CD4-positive, alpha-beta T cell treated with Interleukin-15 for 4 hours (primary cell): ENCODE measurements around the gene NEAT1.

Experiments
- DNase-seq: peaks from one replicate; pipeline ENCODE4 v3.0.0-alpha.2; 2020; ENCODE audit warnings: low spot score

NEAT1 gene

DNA sequence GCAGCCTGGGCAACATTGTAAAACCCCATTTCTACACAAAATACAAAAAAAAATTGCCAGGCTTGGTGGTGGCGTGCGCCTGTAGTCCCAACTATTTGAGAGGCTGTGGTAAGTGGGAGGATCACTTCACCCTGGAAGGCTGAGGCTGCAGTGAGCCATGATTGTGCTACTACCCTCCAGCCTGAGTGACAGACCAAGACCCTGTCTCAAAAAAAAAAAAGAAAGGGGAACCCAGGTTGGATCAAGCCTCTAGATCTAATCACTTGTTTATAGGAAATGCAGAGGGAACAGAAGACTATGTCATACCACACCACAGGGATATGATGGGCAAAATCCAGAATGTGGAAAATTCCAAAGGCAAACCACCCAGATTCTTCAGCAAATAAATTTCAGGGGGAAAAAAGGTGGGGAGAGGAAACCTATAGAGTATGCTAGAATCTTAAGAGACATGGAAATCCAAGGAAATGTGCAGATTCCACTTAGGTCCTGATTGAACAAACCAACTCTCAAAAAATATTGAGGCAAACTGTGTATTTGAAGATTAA, 59.8 kb downstream of the NEAT1 start:
- no peak for DNase-seq

DNA sequence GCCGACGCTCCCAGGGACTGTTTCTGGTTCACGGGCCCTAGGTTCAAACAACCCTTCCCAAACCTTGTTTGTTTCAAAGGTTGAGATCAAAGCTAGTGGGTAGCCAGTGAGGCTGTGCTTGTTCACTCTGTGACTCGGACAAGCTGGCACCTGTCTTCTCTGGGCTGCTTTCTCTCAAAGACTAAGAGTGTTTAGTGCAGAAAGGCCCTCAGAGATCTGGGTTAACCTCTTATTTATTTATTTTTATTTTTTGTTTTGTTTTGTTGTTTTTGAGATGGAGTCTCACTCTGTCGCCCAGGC, 63.3 kb downstream of the NEAT1 start:
- DNase-seq, result no peak

DNA sequence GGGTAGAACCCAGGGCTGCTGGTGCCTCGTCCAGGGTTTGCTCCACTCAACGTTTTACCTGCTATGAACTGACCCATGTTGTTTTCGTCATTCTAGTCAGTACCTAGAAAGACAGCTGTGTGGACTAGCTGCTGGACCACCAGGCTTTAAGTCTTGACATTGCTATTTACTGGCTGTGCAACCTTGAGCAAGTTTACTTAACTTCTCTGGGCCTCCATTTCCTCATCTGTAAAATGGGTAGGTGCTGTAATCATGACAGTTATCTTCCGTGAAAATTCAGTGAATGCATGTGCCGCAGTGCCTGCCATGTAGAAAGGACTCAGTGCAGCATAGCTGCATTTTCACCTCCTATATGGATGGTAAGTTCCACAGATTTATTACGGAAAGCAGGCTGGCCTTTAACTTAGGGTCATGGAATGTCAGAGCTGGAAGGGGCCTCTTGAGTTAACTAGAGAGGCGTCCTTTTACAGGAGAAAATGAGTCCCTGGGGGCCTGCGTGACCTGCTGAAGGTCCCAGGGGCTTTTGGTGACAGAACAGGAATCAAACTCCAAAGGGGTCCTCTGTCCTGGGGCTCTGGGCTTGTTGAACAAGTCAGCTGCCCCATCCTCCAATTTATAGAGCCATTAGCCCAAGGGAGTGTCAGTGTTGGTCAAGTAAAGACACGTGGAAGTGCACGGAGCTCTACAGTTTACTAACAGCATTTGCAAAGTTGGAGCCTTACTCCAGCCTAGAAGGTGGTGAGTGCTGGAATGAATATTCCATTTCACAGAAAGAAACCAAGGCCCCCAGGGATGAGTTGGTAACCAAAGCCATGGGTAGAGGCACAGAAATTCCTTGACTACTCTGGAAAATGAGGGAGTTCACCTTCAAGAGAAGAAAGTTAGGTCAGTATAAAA, 64.2 kb downstream of the NEAT1 start:
- DNase-seq, result no peak

DNA sequence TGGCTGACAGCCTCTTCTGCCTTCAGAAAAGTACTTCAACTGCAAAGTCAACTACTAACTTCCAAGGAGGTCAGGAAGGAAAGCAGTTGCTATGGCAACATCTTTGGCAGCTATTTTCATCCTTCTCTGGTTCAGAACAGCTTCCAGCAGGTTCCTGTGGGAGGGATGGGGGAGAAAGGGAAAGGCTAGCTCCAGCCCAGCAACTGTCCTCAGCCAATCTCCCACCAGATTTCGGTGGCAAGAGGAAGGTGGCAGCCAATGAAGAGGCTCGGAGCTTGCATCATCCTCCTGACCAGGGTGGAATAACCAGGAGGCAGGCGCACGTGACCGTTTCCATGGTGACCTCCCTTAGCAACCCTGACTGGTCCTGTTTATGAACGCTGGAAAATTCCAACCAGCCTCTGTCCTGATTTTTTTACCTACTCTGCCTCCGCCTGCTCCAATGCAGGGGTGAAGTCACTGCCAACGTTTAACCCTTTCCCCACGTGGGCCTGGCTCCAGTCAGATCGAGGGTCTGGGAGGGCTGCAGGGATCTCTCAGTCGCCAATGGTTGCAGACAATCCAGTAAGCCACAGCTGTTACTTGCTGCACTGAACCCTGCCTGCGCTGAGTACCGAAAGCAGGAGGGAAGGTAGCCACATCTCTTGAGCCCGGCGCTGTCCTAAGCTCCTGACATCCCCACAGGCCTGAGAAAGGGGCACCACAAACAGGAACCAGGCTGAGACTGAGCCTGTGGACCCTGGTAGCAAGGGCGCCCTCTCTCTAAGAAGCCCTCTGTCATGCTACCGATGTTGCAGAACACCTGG, 65.1 kb downstream of the NEAT1 start:
- DNase-seq, result no peak

DNA sequence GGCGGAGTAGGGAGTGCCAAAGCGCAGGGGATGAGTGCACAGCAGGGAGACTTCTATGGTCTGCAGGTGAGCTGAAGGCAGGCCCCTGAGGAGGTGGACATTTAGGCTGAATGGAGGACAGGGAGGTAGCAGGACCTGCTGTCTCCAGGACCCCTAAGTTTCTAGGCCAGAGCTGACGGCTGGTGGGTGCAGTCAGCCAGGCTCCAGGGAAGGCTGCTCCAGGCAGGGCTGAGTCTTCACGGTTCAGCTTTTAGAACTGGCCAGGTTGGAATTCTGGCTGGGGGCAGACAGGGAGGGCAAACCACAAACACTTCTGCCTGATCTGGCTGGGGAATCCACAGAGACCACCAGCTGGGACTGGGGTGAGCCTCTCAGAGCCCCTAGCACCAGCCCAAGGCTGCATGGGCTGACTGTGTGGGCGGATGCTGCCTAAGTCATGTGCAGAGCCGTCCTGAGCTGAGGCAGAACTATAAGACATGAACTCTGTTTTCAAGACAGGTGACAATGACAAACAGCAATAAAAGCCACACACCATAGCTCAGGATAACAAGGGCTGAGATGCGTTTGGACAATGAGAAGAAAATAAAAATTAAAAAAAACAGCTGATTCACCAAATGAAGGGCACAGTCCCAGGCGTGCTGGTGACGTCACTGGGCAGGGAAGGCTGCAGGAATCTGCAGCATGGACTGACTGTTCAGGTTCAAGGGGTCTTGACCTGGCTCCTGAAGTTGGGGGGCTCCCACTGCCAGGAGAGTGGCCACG, 65.9 kb downstream of the NEAT1 start:
- DNase-seq, result no peak

- DNase-seq, result no peak
These were observed 66.6 kb downstream of the NEAT1 start for GRCh38 chr11:65489035-65489705.

- no peak for DNase-seq
These were observed 67.2 kb downstream of the NEAT1 start for GRCh38 chr11:65489706-65490320.

DNA sequence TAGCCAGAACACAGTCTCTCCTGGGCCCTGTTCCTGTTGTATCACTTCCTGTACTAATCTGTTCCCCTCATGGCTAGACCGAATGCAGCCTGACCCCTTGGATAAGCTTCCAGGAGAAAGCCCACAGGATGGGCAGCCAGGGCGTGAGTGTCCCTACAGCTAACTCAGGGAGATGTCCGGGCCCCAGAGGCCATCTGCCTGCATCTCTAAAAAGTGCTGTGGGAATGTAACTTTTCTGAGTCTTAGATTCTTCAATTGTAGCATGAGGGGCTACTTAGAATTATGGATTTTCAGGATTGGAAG, 68.5 kb downstream of the NEAT1 start:
- no peak for DNase-seq

DNA sequence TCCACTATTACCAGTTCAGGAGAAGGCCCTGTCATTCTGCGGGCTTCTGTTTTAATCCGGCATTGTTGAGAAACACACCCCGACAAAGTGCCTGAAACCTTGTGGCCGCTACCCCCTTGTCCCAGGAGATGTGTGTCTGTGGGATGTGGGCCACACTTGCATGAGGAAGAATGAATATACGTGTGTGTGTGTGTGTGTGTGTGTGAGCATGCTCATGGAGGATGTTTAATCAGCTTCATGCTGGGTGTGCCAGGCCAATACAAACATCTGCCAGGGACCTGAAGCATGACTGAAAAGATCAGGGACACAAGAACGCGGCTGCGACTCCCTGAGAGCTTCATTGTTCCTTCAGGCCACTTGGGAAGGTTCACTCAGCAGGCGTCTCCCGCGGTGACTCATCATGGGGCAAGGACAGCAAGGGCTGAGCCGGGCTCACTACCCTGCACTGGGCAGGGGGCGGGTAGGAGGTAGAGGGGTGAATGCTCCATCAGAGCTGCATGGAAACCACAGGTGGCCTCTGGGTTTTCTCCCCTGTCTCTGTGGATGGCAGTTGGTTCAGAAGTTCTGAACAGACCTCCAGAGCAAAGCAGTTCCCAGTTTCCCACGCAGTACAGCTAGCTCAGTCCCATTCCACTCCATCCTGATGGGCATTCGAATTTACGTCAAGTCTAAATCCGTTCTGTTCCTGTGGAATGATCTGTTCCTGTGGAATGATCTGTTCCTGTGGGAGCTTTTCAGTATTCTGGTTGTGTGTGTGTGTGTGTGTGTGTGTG, 69.2 kb downstream of the NEAT1 start:
- DNase-seq, result no peak

DNA sequence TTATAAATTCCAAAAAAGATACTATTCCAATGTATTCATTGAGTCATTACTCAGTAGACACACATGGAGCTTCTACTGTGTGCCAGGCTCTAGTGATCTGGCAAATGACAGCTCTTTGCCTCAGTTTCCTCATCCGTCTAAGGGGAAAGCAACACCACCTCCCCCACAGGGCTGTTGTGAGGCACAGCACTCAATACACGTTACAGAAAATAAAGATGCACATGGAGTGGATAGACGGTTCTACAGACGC, 69.7 kb downstream of the NEAT1 start:
- no peak for DNase-seq

- no peak for DNase-seq
These were observed 70.2 kb downstream of the NEAT1 start for GRCh38 chr11:65492637-65493366.

- no peak for DNase-seq
These were observed 71.0 kb downstream of the NEAT1 start for GRCh38 chr11:65493367-65494176.
